Endothelial cell of umbilical vein (primary cell): ENCODE measurements around the gene EXOSC6. TPM values are rescaled to one million over a fixed set of nuclear protein-coding genes. Genes with fewer than 3 reads are reported as not detected.

ENCODE experiments used
- BruUV-seq: library from RNA; stranded (reverse); fragments of 400-500 nt; replicated peaks from 2 replicates; lab custom pipeline; 2021; lab: Mats Ljungman, UMichigan
- CTCF ChIA-PET: fragments of 300-600, 350-600 bp; sonication (Branson Sonifier 250); formaldehyde crosslinking; loops from one replicate; lab custom pipeline; 2021; ENCODE audit warnings: antibody characterized with exemption, inconsistent platforms; lab: Charles Lee
- POLR2A ChIA-PET: fragments of 300-600, 350-600 bp; sonication (Branson Sonifier 250); formaldehyde crosslinking; loops from one replicate; lab custom pipeline; 2021; ENCODE audit warnings: antibody characterized with exemption, inconsistent platforms; lab: Charles Lee
- DNase-seq: peaks from one replicate; pipeline ENCODE4 v3.0.0-alpha.2; 2011; ENCODE audit warnings: low read depth, low spot score
- FAIRE-seq: peaks from 2 replicates; lab custom pipeline; 2011; peaks lifted over from hg19 to GRCh38; lab: Jason Lieb, UNC
- H2AFZ ChIP-seq: 2 replicates; pipeline ENCODE4 v1.6.0; 2012; ENCODE audit warnings: low read depth, low read length, control low read depth, inconsistent platforms
- H3K27ac ChIP-seq: 2 replicates; pipeline ENCODE4 v1.5.1; 2011; ENCODE audit warnings: low read depth, mild to moderate bottlenecking, control low read depth, low read length, moderate library complexity; ENCODE audit not compliant: insufficient read depth
- H3K27me3 ChIP-seq, 2 experiments: 2 replicates each; pipeline versions ENCODE4 v1.6.0 to v1.6.1; 2011; ENCODE audit warnings: low read length in 2 of 2, mixed read lengths in 1 of 2; ENCODE audit not compliant: control insufficient read depth in 2 of 2, insufficient read depth in 2 of 2
- H3K36me3 ChIP-seq, 2 experiments: 2 replicates in 1 of 2; 3 replicates in 1 of 2; pipeline ENCODE4 v1.5.1; 2011; ENCODE audit warnings: low read length in 2 of 2, mild to moderate bottlenecking in 1 of 2, moderate library complexity in 1 of 2; ENCODE audit not compliant: control insufficient read depth in 2 of 2, insufficient read depth in 2 of 2; ENCODE audit errors: extremely low read depth in 1 of 2
- H3K4me1 ChIP-seq: 3 replicates; pipeline ENCODE4 v1.5.1; 2011; ENCODE audit warnings: mild to moderate bottlenecking, low read length; ENCODE audit not compliant: control insufficient read depth, insufficient read depth; ENCODE audit errors: extremely low read depth
- H3K4me2 ChIP-seq: 2 replicates; pipeline ENCODE4 v1.6.1; 2011; ENCODE audit warnings: low read length, control low read depth, mixed read lengths; ENCODE audit not compliant: insufficient read depth
- H3K4me3 ChIP-seq, 3 experiments: fragments of 200-600 bp in 1 of 3; sonication (generic), shearing (Covaris generic) in 1 of 3; replicated peaks in 1 of 3; 2 replicates each; pipeline ENCODE4 v1.5.1; 2011 to 2016; ENCODE audit warnings: control low read depth in 3 of 3, low read length in 3 of 3, mild to moderate bottlenecking in 2 of 3, inconsistent platforms in 1 of 3, low read depth in 1 of 3, moderate library complexity in 1 of 3; ENCODE audit not compliant: insufficient read depth in 1 of 3
- H3K79me2 ChIP-seq: 2 replicates; pipeline ENCODE4 v1.6.0; 2012; ENCODE audit warnings: low read length, inconsistent platforms; ENCODE audit not compliant: control insufficient read depth, insufficient read depth
- H3K9ac ChIP-seq: replicated peaks from 2 replicates; pipeline ENCODE3; 2011; ENCODE audit warnings: low read length, control low read depth; ENCODE audit not compliant: insufficient read depth; ENCODE audit errors: extremely low read depth
- H3K9me1 ChIP-seq: replicated peaks from 3 replicates; pipeline ENCODE4 v1.6.0; 2011; ENCODE audit warnings: mild to moderate bottlenecking, low read length; ENCODE audit not compliant: control insufficient read depth, insufficient read depth; ENCODE audit errors: extremely low read depth
- H3K9me3 ChIP-seq: replicated peaks from 2 replicates; pipeline ENCODE4 v1.5.1; 2012; ENCODE audit warnings: low read length, inconsistent platforms; ENCODE audit not compliant: control insufficient read depth, insufficient read depth
- H4K20me1 ChIP-seq: replicated peaks from 2 replicates; pipeline ENCODE3; 2011; ENCODE audit warnings: mild to moderate bottlenecking, low read length; ENCODE audit not compliant: control insufficient read depth, insufficient read depth; ENCODE audit errors: extremely low read depth
- EZH2 ChIP-seq: IDR thresholded peaks from 2 replicates; pipeline ENCODE4 v1.6.1; 2012; ENCODE audit warnings: borderline replicate concordance, low read depth, mild to moderate bottlenecking, moderate library complexity, low read length, inconsistent platforms; ENCODE audit not compliant: severe bottlenecking
- FOS ChIP-seq: IDR thresholded peaks from 2 replicates; pipeline ENCODE4 v1.6.1; 2011; ENCODE audit warnings: mild to moderate bottlenecking, low read length, moderate library complexity, borderline replicate concordance; ENCODE audit not compliant: insufficient read depth
- GATA2 ChIP-seq: IDR thresholded peaks from 2 replicates; pipeline ENCODE4 v1.7.0; 2011; ENCODE audit warnings: low read depth, mild to moderate bottlenecking, moderate library complexity, mixed read lengths, low read length; ENCODE audit not compliant: insufficient read length, insufficient read depth
- JUN ChIP-seq: IDR thresholded peaks from 2 replicates; pipeline ENCODE4 v1.6.1; 2011; ENCODE audit warnings: borderline replicate concordance, low read depth; ENCODE audit not compliant: insufficient read length, insufficient read depth
- MYC ChIP-seq: IDR thresholded peaks from one replicate; pipeline ENCODE4 v1.6.1; 2011; ENCODE audit warnings: mild to moderate bottlenecking, low read depth, low read length
- POLR2A ChIP-seq: IDR thresholded peaks from 2 replicates; pipeline ENCODE4 v1.6.1; 2012; ENCODE audit warnings: low read depth, mild to moderate bottlenecking, control low read depth, low read length
- POLR2AphosphoS5 ChIP-seq: IDR thresholded peaks from 2 replicates; pipeline ENCODE4 v1.6.1; 2012; ENCODE audit warnings: low read depth, mild to moderate bottlenecking, control low read depth, low read length, moderate library complexity; ENCODE audit not compliant: insufficient read depth
- dilution Hi-C: fragments of 300-500 bp; cut with MboI; formaldehyde crosslinking; loops from one replicate; pipeline ENCODE4 v1.15.0; 2019; ENCODE audit warnings: low sequenced_read_pairs; ENCODE audit not compliant: extremely low pct_ligation_motif_present
- intact Hi-C: fragments of 100-400 bp; cut with micrococcal nuclease; formaldehyde crosslinking; loops from one replicate; pipeline ENCODE4 v1.10.0; 2022
- polyA plus RNA-seq, 4 experiments: library from polyadenylated mRNA; depleted of rRNA in 3 of 4; stranded (reverse) in 3 of 4; unstranded in 1 of 4; fragments of >200 nt; gene quantifications; 2 replicates each; pipeline versions ENCODE4 v1.2.1 to v1.2.3, GENCODE V29; 2011 to 2012; ENCODE audit warnings: missing spikeins in 1 of 4
- total RNA-seq: library from RNA; stranded (reverse); gene quantifications from 2 replicates; pipeline ENCODE4 v1.2.3, GENCODE V29; 2021
- TF ChIP-seq, protein P1 (sequence below): IDR thresholded peaks from 2 replicates; pipeline ENCODE4 v1.6.1; 2011; ENCODE audit not compliant: insufficient read depth, insufficient read length
- TF ChIP-seq, protein P2 (sequence below), 2 donors: IDR thresholded peaks; 1 replicate in 1 of 2; 2 replicates in 1 of 2; pipeline ENCODE4 v1.5.1; 2011; ENCODE audit warnings: low read length in 2 of 2, mild to moderate bottlenecking in 2 of 2, moderate library complexity in 2 of 2, control low read depth in 1 of 2, inconsistent platforms in 1 of 2, low read depth in 1 of 2; ENCODE audit not compliant: insufficient read depth in 1 of 2; ENCODE audit errors: extremely low read depth in 1 of 2

EXOSC6 gene
- total and polyA plus RNA-seq, 2 donors (not counting 3 experiments of a cell fraction or from before 2014, with no cell fraction given), result 12.6 to 29.2 TPM

DNA sequence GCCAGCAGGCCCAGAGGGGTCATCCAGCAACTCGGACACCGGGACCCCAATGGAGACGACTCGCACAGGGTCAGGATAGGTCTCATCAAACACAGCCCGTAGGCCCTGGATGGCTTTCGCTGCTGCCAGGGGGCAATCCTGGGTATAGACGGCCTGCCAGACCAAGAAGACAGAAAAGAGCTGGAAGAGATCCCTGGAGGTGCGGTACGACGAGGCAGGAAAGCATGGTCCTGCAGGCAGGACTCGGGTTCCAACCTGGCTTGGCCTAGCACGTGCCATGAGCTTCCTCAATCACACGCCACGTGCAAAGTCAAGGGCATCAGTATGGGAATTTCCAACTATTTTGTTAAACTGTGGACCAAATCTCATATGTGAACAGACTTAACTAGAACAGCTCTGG is 6.3 kb upstream of the EXOSC6 start:
- Histone ChIP-seq H3K27ac (no peak overlapping the region), H3K36me3 (peaks cover 20 to 65% of the 10 kb centered on the region in 2 experiments), H3K4me1 (no peaks in the 10 kb centered on the region), H3K4me3 (no peak overlapping the region), H3K9me1 (no peaks in the 10 kb centered on the region), H3K4me2 (no peak overlapping the region), H3K9me3 (no peaks in the 10 kb centered on the region), H3K79me2 (no peaks in the 10 kb centered on the region), H3K27me3 (no peaks in the 10 kb centered on the region), H2AFZ (no peak overlapping the region), H3K9ac (no peak overlapping the region), H4K20me1 (no peaks in the 10 kb centered on the region)
- dilution Hi-C loops (no loop called here), intact Hi-C loops (no loop called here)
- TF ChIP-seq, protein P1, sequence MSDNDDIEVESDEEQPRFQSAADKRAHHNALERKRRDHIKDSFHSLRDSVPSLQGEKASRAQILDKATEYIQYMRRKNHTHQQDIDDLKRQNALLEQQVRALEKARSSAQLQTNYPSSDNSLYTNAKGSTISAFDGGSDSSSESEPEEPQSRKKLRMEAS, result no peak
- TF ChIP-seq EZH2 (no peak), JUN (no peak), GATA2 (no peak), FOS (no peak), POLR2A (no peak)
- DNase-seq, result no peak
- ChIA-PET POLR2A (no interaction called here), CTCF (interaction anchor here (1.8 kb wide), 1 partner anchor 9 kb away, joined by 5 read pairs; no protein-coding TSS in a partner anchor)
- BruUV-seq, result no TSS peak
- no peak for FAIRE-seq

DNA sequence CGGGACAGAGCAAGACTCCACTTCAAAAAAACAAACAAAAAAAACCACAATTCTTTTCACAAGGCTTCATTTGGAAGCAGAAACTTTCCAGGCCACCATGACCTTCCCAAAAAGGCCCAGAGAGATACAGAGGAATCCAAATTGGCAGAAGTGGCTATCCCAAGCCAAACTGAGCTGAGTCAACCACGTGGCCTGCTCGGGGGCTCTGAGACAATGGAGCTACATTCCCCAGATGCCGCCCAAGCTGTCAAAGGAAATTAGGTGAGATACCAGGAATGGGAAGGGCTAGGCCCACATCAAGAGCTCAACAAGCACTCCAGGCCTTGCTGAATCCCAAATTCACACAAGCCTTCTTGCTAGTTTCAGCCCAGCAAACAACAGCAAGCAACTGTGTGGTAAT is 5.7 kb upstream of the EXOSC6 start:
- ChIA-PET POLR2A (no interaction called here), CTCF (interaction anchor here (1.8 kb wide), 1 partner anchor 10 kb away, joined by 5 read pairs; no protein-coding TSS in a partner anchor)
- H2AFZ ChIP-seq, result no peak overlapping the region
- H3K36me3 ChIP-seq, result peaks cover 21 to 68% of the 10 kb centered on the region in 2 experiments
- H3K27ac ChIP-seq, result no peak overlapping the region
- H3K4me2 ChIP-seq, result no peak overlapping the region
- TF ChIP-seq, protein P1, result no peak
- TF ChIP-seq FOS, result no peak
- TF ChIP-seq, protein P2, sequence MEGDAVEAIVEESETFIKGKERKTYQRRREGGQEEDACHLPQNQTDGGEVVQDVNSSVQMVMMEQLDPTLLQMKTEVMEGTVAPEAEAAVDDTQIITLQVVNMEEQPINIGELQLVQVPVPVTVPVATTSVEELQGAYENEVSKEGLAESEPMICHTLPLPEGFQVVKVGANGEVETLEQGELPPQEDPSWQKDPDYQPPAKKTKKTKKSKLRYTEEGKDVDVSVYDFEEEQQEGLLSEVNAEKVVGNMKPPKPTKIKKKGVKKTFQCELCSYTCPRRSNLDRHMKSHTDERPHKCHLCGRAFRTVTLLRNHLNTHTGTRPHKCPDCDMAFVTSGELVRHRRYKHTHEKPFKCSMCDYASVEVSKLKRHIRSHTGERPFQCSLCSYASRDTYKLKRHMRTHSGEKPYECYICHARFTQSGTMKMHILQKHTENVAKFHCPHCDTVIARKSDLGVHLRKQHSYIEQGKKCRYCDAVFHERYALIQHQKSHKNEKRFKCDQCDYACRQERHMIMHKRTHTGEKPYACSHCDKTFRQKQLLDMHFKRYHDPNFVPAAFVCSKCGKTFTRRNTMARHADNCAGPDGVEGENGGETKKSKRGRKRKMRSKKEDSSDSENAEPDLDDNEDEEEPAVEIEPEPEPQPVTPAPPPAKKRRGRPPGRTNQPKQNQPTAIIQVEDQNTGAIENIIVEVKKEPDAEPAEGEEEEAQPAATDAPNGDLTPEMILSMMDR (IDR thresholded peaks at IDR 0.05; ENCODE audit: extremely low read depth in 1 of 2, insufficient read depth in 1 of 2, low read depth in 1 of 2, low read length in 2 of 2), result no peak
- no peak for TF ChIP-seq EZH2
- no peak for TF ChIP-seq POLR2A
- no peak for TF ChIP-seq JUN
- TF ChIP-seq POLR2AphosphoS5, result no peak
- TF ChIP-seq GATA2, result no peak
- no peak for TF ChIP-seq MYC
- no peaks in the 10 kb centered on the region for H4K20me1 ChIP-seq
- DNase-seq (no peak), FAIRE-seq (no peak)
- dilution Hi-C loops, result no loop called here
- no peaks in the 10 kb centered on the region for H3K4me1 ChIP-seq
- H3K9me3 ChIP-seq, result no peaks in the 10 kb centered on the region
- H3K79me2 ChIP-seq, result no peaks in the 10 kb centered on the region
- H3K9me1 ChIP-seq, result no peaks in the 10 kb centered on the region
- no peaks in the 10 kb centered on the region for H3K27me3 ChIP-seq
- H3K4me3 ChIP-seq, result no peak overlapping the region
- no peak overlapping the region for H3K9ac ChIP-seq
- no TSS peak for BruUV-seq
- intact Hi-C loops, result no loop called here
